Subcutaneous adipose tissue (tissue), 4 donors: Measurements from ENCODE around the gene CALN1. TPM values are rescaled to one million over a fixed set of nuclear protein-coding genes. Genes with fewer than 3 reads are reported as not detected.

Experiments
- CTCF ChIP-seq: fragments of 450-650 bp; IDR thresholded peaks from one replicate; pipeline ENCODE4 v1.5.1; 2016; ENCODE audit warnings: low read depth, mild to moderate bottlenecking, control low read depth, antibody characterized with exemption, moderate library complexity
- total RNA-seq, 4 donors: library from RNA; depleted of rRNA; stranded (reverse); fragments of >200 nt; gene quantifications; one replicate each; pipeline ENCODE4 v1.1.0, GENCODE V29; 2016

CALN1 gene
- total RNA-seq, 4 donors from 2014 or later: 0.19 to 0.68 (median 0.22) TPM; not detected in 1

- no peak for TF ChIP-seq CTCF
These were observed 557.4 kb downstream of the CALN1 start for GRCh38 chr7:71854546-71855397.

- TF ChIP-seq CTCF: no peak
These were observed 560.2 kb downstream of the CALN1 start for GRCh38 chr7:71851776-71852498.

GRCh38 chr7:71846160-71846559, 566.0 kb downstream of the CALN1 start:
- TF ChIP-seq CTCF: no peak

GRCh38 chr7:71843676-71844075, 568.5 kb downstream of the CALN1 start:
- no peak for TF ChIP-seq CTCF

- TF ChIP-seq CTCF: no peak
These were observed 569.4 kb downstream of the CALN1 start for GRCh38 chr7:71842786-71843185.

- TF ChIP-seq CTCF: no peak
These were observed 569.8 kb downstream of the CALN1 start for GRCh38 chr7:71842381-71842780.

GRCh38 chr7:71835056-71835455, 577.1 kb downstream of the CALN1 start:
- no peak for TF ChIP-seq CTCF
